Large intestine (tissue), 3 donors: ENCODE data around the gene ACADL. TPM values are rescaled to one million over a fixed set of nuclear protein-coding genes. Genes with fewer than 3 reads are reported as not detected.
A peak's percentile ranks its signal among the peaks of the same experiment; 100 is the strongest.

Experiments used
- DNase-seq, 2 donors: peaks; one replicate each; pipeline versions ENCODE4 v3.0.0 to v3.0.0-alpha.2; 2013
- H3K27ac ChIP-seq: one replicate; pipeline ENCODE4 v1.5.1; 2013; ENCODE audit warnings: low read length
- H3K27me3 ChIP-seq: 2 replicates; pipeline ENCODE4 v1.6.1; 2013; ENCODE audit warnings: low read length; ENCODE audit not compliant: control insufficient read depth, insufficient read depth
- H3K36me3 ChIP-seq: 2 replicates; pipeline ENCODE4 v1.6.1; 2013; ENCODE audit warnings: low read length; ENCODE audit not compliant: control insufficient read depth, insufficient read depth
- H3K4me1 ChIP-seq: one replicate; pipeline ENCODE4 v1.6.1; 2013; ENCODE audit warnings: low read length; ENCODE audit not compliant: control insufficient read depth, insufficient read depth
- H3K4me3 ChIP-seq: one replicate; pipeline ENCODE4 v1.5.1; 2013; ENCODE audit warnings: low read length
- H3K9me3 ChIP-seq: one replicate; pipeline ENCODE4 v1.6.1; 2013; ENCODE audit warnings: mild to moderate bottlenecking, low read depth, low read length, moderate library complexity; ENCODE audit not compliant: control insufficient read depth
- WGBS: methylation state at CpG from one replicate; pipeline ENCODE4 v1.1.5; 2013; ENCODE audit warnings: low lambda C conversion rate; ENCODE audit not compliant: insufficient coverage; 5-methylcytosine and 5-hydroxymethylcytosine counted together
- polyA plus RNA-seq: library from polyadenylated mRNA; unstranded; fragments of 120-200 nt; gene quantifications from one replicate; pipeline ENCODE4 v1.2.1, GENCODE V29; 2013

Gene ACADL
- polyA plus RNA-seq, 1 donor = 1.3 TPM

GRCh38 chr2:210250622-210251021 is 25.4 kb upstream of the ACADL start:
- Histone ChIP-seq H3K4me1 (no peaks in the 10 kb centered on the region), H3K27me3 (no peaks in the 10 kb centered on the region), H3K4me3 (no peak overlapping the region), H3K36me3 (no peaks in the 10 kb centered on the region), H3K9me3 (no peaks in the 10 kb centered on the region), H3K27ac (no peak overlapping the region)
- no CpG with 5 or more reads among the region's 1 CpG for WGBS
- DNase-seq = no peak

GRCh38 chr2:210233487-210233886 is 8.2 kb upstream of the ACADL start:
- H3K27me3 ChIP-seq = no peaks in the 10 kb centered on the region
- DNase-seq = no peak
- 40% methylated on average over 1 of the region's 3 CpGs for WGBS

GRCh38 chr2:210230984-210231383 is 5.7 kb upstream of the ACADL start:
- Histone ChIP-seq H3K4me1 (peaks cover 3% of the 10 kb centered on the region), H3K27me3 (peaks cover 5% of the 10 kb centered on the region), H3K4me3 (no peak overlapping the region), H3K9me3 (no peaks in the 10 kb centered on the region), H3K36me3 (no peaks in the 10 kb centered on the region), H3K27ac (peak overlapping the region; percentile 51)
- DNase-seq = peak in 1 of 2 donors; percentile 43

More at GRCh38 chr2:210233487-210233886, 8.2 kb upstream of the ACADL start:
- H3K27ac ChIP-seq = no peak overlapping the region
- peaks cover 3% of the 10 kb centered on the region for H3K4me1 ChIP-seq
- no peak overlapping the region for H3K4me3 ChIP-seq
- H3K9me3 ChIP-seq = no peaks in the 10 kb centered on the region
- no peaks in the 10 kb centered on the region for H3K36me3 ChIP-seq

GRCh38 chr2:210230518-210230917 is 5.3 kb upstream of the ACADL start:
- no peaks in the 10 kb centered on the region for H3K36me3 ChIP-seq
- H3K4me1 ChIP-seq = peaks cover 3% of the 10 kb centered on the region
- peak overlapping the region; percentile 51 for H3K27ac ChIP-seq
- peaks cover 9% of the 10 kb centered on the region for H3K27me3 ChIP-seq
- DNase-seq = no peak
- no peaks in the 10 kb centered on the region for H3K9me3 ChIP-seq
- WGBS = no CpG with 5 or more reads among the region's 2 CpGs
- H3K4me3 ChIP-seq = no peak overlapping the region

- peaks cover 24% of the 10 kb centered on the region for H3K27me3 ChIP-seq
- no peak overlapping the region for H3K4me3 ChIP-seq
- peaks cover 3% of the 10 kb centered on the region for H3K4me1 ChIP-seq
- no peak overlapping the region for H3K27ac ChIP-seq
- H3K9me3 ChIP-seq = no peaks in the 10 kb centered on the region
- no peaks in the 10 kb centered on the region for H3K36me3 ChIP-seq
- no CpG with 5 or more reads among the region's 7 CpGs for WGBS
- no peak for DNase-seq
Measured at GRCh38 chr2:210228586-210228985, 3.3 kb upstream of the ACADL start.

GRCh38 chr2:210227290-210228088 is 2.2 kb upstream of the ACADL start:
- no peaks in the 10 kb centered on the region for H3K36me3 ChIP-seq
- H3K4me1 ChIP-seq = peaks cover 3% of the 10 kb centered on the region
- peaks cover 33% of the 10 kb centered on the region for H3K27me3 ChIP-seq
- WGBS = no CpG with 5 or more reads among the region's 4 CpGs
- H3K4me3 ChIP-seq = no peak overlapping the region
- peak overlapping the region; percentile 48 for H3K27ac ChIP-seq
- DNase-seq = peak; percentile 42 to 53
- H3K9me3 ChIP-seq = no peaks in the 10 kb centered on the region

GRCh38 chr2:210226223-210226622 is 976 bp upstream of the ACADL start:
- DNase-seq = no peak
- H3K4me1 ChIP-seq = peaks cover 1% of the 10 kb centered on the region
- H3K4me3 ChIP-seq = no peak overlapping the region
- WGBS = 100% methylated on average over 2 of the region's 2 CpGs
- no peaks in the 10 kb centered on the region for H3K9me3 ChIP-seq
- no peak overlapping the region for H3K27ac ChIP-seq
- H3K36me3 ChIP-seq = no peaks in the 10 kb centered on the region
- peaks cover 42% of the 10 kb centered on the region for H3K27me3 ChIP-seq

GRCh38 chr2:210224591-210224940 is 681 bp downstream of the ACADL start:
- Histone ChIP-seq H3K4me3 (peak overlapping the region; percentile 57), H3K27me3 (peaks cover 45% of the 10 kb centered on the region), H3K27ac (peak overlapping the region; percentile 33), H3K36me3 (no peaks in the 10 kb centered on the region), H3K4me1 (no peaks in the 10 kb centered on the region), H3K9me3 (no peaks in the 10 kb centered on the region)
- peak; percentile 37 to 63 for DNase-seq
- WGBS = no CpG with 5 or more reads among the region's 24 CpGs

GRCh38 chr2:210215120-210215519 is 10.1 kb downstream of the ACADL start:
- 50% methylated on average over 1 of the region's 1 CpG for WGBS
- H3K4me3 ChIP-seq = no peak overlapping the region

GRCh38 chr2:210210185-210210584 is 15.1 kb downstream of the ACADL start:
- Histone ChIP-seq H3K4me3 (no peak overlapping the region), H3K9me3 (no peaks in the 10 kb centered on the region), H3K36me3 (no peaks in the 10 kb centered on the region), H3K27ac (no peak overlapping the region), H3K4me1 (no peaks in the 10 kb centered on the region), H3K27me3 (peaks cover 7% of the 10 kb centered on the region)
- no CpG with 5 or more reads among the region's 1 CpG for WGBS
- no peak for DNase-seq

More at GRCh38 chr2:210215120-210215519, 10.1 kb downstream of the ACADL start:
- Histone ChIP-seq H3K9me3 (no peaks in the 10 kb centered on the region), H3K36me3 (no peaks in the 10 kb centered on the region), H3K4me1 (no peaks in the 10 kb centered on the region), H3K27me3 (peaks cover 5% of the 10 kb centered on the region), H3K27ac (no peak overlapping the region)
- DNase-seq = no peak

GRCh38 chr2:210207929-210208328 is 17.3 kb downstream of the ACADL start:
- DNase-seq = no peak
- Histone ChIP-seq H3K27ac (no peak overlapping the region), H3K4me1 (no peaks in the 10 kb centered on the region), H3K36me3 (no peaks in the 10 kb centered on the region), H3K27me3 (peaks cover 5% of the 10 kb centered on the region), H3K9me3 (no peaks in the 10 kb centered on the region), H3K4me3 (no peak overlapping the region)
- 88% methylated on average over 1 of the region's 1 CpG for WGBS
